HepG2 (cell line): ENCODE data around the gene SH2D6. TPM values are rescaled to one million over a fixed set of nuclear protein-coding genes. Genes with fewer than 3 reads are reported as not detected.

Source experiments
- NR1H2 ChIP-seq: sonication (generic); formaldehyde crosslinking; IDR thresholded peaks from 2 replicates; pipeline ENCODE4 v1.8.1; 2022; ENCODE audit warnings: low read depth, missing genetic modification reagents, borderline replicate concordance
- SP1 ChIP-seq, 2 experiments: fragments of 450-650 bp in 1 of 2; sonication (generic) in 1 of 2; formaldehyde crosslinking in 1 of 2; IDR thresholded peaks; 2 replicates each; pipeline versions ENCODE4 v1.4.0 to v1.6.1; 2016 to 2020; ENCODE audit warnings: missing genetic modification reagents in 1 of 2
- SSRP1 ChIP-seq: IDR thresholded peaks from 2 replicates; pipeline ENCODE4 v1.6.1; 2016; ENCODE audit warnings: control low read depth
- THAP9 ChIP-seq: sonication (generic); formaldehyde crosslinking; IDR thresholded peaks from 2 replicates; pipeline ENCODE4; 2020; ENCODE audit warnings: missing genetic modification reagents, mild to moderate bottlenecking, borderline replicate concordance
- ZNF142 ChIP-seq: sonication (generic); formaldehyde crosslinking; IDR thresholded peaks from 2 replicates; pipeline ENCODE4 v1.4.0; 2020; ENCODE audit warnings: missing genetic modification reagents
- polyA plus RNA-seq, 8 experiments: library from polyadenylated mRNA; depleted of rRNA in 3 of 8; stranded (reverse) in 7 of 8; unstranded in 1 of 8; fragments of >200 nt; fragmentation: Illumina TruSeq in 4 of 8; extraction: Trizol in 4 of 8; gene quantifications; 2 replicates each; pipeline versions ENCODE4 v1.2.1 to v1.2.3, GENCODE V29; 2011 to 2016; ENCODE audit warnings: low read depth in 4 of 8, missing spikeins in 1 of 8, mixed read lengths in 1 of 8; ENCODE audit not compliant: insufficient read depth in 1 of 8
- total RNA-seq, 5 experiments: library from RNA; depleted of rRNA; stranded (reverse); fragments of >200 nt; fragmentation: Illumina TruSeq; extraction: Trizol; gene quantifications; 2 replicates each; pipeline ENCODE4 v1.2.3, GENCODE V29; 2016; ENCODE audit warnings: low read depth in 1 of 5
- TF ChIP-seq, protein P1 (sequence below): sonication (generic); formaldehyde crosslinking; IDR thresholded peaks from 2 replicates; pipeline ENCODE4 v1.5.0; 2020; ENCODE audit warnings: mild to moderate bottlenecking, missing genetic modification reagents, borderline replicate concordance
- TF ChIP-seq, protein P2 (sequence below): sonication (generic); formaldehyde crosslinking; IDR thresholded peaks from 2 replicates; pipeline ENCODE4 v1.9.0; 2021; ENCODE audit warnings: missing genetic modification reagents, mild to moderate bottlenecking, borderline replicate concordance

Gene SH2D6
- total and polyA plus RNA-seq, 2 of the 13 experiments (the other 11 are each of a cell fraction or from before 2014, with no cell fraction given): 0.11 to 0.26 TPM

GRCh38 chr2:85421260-85422071 lies 3.0 kb downstream of the SH2D6 start (continued):
- TF ChIP-seq, protein P1, sequence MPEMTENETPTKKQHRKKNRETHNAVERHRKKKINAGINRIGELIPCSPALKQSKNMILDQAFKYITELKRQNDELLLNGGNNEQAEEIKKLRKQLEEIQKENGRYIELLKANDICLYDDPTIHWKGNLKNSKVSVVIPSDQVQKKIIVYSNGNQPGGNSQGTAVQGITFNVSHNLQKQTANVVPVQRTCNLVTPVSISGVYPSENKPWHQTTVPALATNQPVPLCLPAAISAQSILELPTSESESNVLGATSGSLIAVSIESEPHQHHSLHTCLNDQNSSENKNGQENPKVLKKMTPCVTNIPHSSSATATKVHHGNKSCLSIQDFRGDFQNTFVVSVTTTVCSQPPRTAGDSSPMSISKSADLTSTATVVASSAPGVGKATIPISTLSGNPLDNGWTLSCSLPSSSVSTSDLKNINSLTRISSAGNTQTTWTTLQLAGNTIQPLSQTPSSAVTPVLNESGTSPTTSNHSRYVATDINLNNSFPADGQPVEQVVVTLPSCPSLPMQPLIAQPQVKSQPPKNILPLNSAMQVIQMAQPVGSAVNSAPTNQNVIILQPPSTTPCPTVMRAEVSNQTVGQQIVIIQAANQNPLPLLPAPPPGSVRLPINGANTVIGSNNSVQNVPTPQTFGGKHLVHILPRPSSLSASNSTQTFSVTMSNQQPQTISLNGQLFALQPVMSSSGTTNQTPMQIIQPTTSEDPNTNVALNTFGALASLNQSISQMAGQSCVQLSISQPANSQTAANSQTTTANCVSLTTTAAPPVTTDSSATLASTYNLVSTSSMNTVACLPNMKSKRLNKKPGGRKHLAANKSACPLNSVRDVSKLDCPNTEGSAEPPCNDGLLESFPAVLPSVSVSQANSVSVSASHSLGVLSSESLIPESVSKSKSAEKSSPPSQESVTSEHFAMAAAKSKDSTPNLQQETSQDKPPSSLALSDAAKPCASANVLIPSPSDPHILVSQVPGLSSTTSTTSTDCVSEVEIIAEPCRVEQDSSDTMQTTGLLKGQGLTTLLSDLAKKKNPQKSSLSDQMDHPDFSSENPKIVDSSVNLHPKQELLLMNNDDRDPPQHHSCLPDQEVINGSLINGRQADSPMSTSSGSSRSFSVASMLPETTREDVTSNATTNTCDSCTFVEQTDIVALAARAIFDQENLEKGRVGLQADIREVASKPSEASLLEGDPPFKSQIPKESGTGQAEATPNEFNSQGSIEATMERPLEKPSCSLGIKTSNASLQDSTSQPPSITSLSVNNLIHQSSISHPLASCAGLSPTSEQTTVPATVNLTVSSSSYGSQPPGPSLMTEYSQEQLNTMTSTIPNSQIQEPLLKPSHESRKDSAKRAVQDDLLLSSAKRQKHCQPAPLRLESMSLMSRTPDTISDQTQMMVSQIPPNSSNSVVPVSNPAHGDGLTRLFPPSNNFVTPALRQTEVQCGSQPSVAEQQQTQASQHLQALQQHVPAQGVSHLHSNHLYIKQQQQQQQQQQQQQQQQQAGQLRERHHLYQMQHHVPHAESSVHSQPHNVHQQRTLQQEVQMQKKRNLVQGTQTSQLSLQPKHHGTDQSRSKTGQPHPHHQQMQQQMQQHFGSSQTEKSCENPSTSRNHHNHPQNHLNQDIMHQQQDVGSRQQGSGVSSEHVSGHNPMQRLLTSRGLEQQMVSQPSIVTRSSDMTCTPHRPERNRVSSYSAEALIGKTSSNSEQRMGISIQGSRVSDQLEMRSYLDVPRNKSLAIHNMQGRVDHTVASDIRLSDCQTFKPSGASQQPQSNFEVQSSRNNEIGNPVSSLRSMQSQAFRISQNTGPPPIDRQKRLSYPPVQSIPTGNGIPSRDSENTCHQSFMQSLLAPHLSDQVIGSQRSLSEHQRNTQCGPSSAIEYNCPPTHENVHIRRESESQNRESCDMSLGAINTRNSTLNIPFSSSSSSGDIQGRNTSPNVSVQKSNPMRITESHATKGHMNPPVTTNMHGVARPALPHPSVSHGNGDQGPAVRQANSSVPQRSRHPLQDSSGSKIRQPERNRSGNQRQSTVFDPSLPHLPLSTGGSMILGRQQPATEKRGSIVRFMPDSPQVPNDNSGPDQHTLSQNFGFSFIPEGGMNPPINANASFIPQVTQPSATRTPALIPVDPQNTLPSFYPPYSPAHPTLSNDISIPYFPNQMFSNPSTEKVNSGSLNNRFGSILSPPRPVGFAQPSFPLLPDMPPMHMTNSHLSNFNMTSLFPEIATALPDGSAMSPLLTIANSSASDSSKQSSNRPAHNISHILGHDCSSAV: 0 out of 2 replicates have a peak, but pooled peaks have one; percentile 75
- peak; percentile 63; the same call in 1 of the 2 replicates for TF ChIP-seq NR1H2 (CRISPR knock-in tag)
- TF ChIP-seq SSRP1 (CRISPR knock-in tag): no peak; the same call in 1 of the 2 replicates
- TF ChIP-seq, protein P2, sequence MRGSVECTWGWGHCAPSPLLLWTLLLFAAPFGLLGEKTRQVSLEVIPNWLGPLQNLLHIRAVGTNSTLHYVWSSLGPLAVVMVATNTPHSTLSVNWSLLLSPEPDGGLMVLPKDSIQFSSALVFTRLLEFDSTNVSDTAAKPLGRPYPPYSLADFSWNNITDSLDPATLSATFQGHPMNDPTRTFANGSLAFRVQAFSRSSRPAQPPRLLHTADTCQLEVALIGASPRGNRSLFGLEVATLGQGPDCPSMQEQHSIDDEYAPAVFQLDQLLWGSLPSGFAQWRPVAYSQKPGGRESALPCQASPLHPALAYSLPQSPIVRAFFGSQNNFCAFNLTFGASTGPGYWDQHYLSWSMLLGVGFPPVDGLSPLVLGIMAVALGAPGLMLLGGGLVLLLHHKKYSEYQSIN (CRISPR knock-in tag): no peak; the same call in 1 of the 2 replicates
- TF ChIP-seq ZNF142 (CRISPR knock-in tag): peak; percentile 66; the same call in 1 of the 2 replicates
- TF ChIP-seq SP1 (IDR thresholded peaks at IDR 0.05): no peak
- TF ChIP-seq SP1 (CRISPR knock-in tag; IDR thresholded peaks at IDR 0.05): peak; percentile 28; the same call in 1 of the 2 replicates
- no peak; the same call in 1 of the 2 replicates for TF ChIP-seq THAP9 (CRISPR knock-in tag)
